Activated CD8-positive, alpha-beta T cell treated with anti-CD3 and anti-CD28 coated beads for 36 hours (primary cell): ENCODE results near the gene FOXO3B. TPM values are rescaled to one million over a fixed set of nuclear protein-coding genes. Genes with fewer than 3 reads are reported as not detected.
"Not testable (repeated sequence)": the region's sequence is repeated elsewhere in the genome, so short reads cannot be mapped to it uniquely, and the experiment has no call there.

Experiments used
- ATAC-seq: fragments of 200-7000 bp; cut with Tn5 transposase; one replicate; pipeline ENCODE4 v1.10.0; 2021; ENCODE audit warnings: mild to moderate bottlenecking, moderate library complexity
- CTCF ChIA-PET: fragments of 350-600 bp; sonication (Branson Sonifier 250); formaldehyde crosslinking; loops from one replicate; lab custom pipeline; 2021; ENCODE audit warnings: antibody characterized with exemption; lab: Charles Lee
- POLR2A ChIA-PET: fragments of 350-600 bp; sonication (Branson Sonifier 250); formaldehyde crosslinking; loops from one replicate; lab custom pipeline; 2021; ENCODE audit warnings: antibody characterized with exemption; lab: Charles Lee
- DNase-seq: peaks from one replicate; pipeline ENCODE4 v3.0.0-alpha.2; 2020
- H3K27ac Mint-ChIP-seq: one replicate; pipeline ENCODE4 v1.8.0; 2021; ENCODE audit warnings: mild to moderate bottlenecking, mixed read lengths
- H3K27me3 Mint-ChIP-seq: one replicate; pipeline ENCODE4 v1.8.0; 2021; ENCODE audit warnings: mixed read lengths
- H3K36me3 Mint-ChIP-seq: one replicate; pipeline ENCODE4 v1.8.0; 2021; ENCODE audit warnings: low read depth, mixed read lengths
- H3K4me1 Mint-ChIP-seq: one replicate; pipeline ENCODE4 v1.8.0; 2021; ENCODE audit warnings: low read depth, mixed read lengths
- H3K4me3 Mint-ChIP-seq: one replicate; pipeline ENCODE4 v1.8.0; 2021; ENCODE audit warnings: mild to moderate bottlenecking, moderate library complexity, mixed read lengths
- H3K9me3 Mint-ChIP-seq: one replicate; pipeline ENCODE4 v1.8.0; 2021; ENCODE audit warnings: mixed read lengths
- intact Hi-C: fragments of 100-400 bp; cut with micrococcal nuclease; formaldehyde crosslinking; loops from one replicate; pipeline ENCODE4 v1.10.0; 2022
- total RNA-seq, 2 experiments: library from RNA; stranded (reverse); gene quantifications; one replicate each; pipeline ENCODE4 v1.2.3, GENCODE V29; 2021

FOXO3B gene
- total RNA-seq, 2 experiments from 2014 or later = 7.2 to 7.5 TPM

DNA sequence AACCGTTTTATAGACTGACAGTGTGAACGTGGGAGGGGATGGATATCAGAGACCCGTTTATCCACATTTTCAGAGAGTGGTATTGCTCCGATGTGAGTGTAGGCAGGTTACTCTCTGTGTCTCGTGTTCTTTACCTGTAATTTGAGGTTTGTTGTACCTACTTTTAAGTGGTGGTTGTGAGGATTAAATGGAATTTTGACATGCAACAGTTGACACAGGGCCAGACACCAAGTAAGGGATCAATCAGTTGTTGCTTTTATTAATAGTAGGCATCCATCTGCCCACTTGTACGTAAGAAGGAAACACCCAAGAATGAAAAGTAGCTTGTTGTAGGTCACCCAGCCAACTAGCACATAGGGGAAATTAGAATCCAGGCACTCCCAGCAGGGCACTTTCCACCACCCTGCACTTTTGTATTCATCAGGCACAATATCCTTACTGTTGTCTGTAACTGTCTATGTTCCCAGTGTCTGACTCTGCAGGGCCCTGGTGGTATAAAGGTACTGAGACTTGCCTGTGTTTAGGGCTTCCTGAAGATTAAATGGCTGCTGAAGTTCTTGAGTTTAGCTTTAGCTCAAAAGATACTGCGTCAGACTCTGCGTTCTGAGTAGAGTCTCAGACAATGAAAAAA, 16.5 kb upstream of the FOXO3B start:
- peaks cover 14% of the 10 kb centered on the region for H3K4me1 Mint-ChIP-seq
- CTCF ChIA-PET = interaction anchor here (2.0 kb wide), 1 partner anchor 72 kb away, joined by 8 read pairs; no protein-coding TSS in a partner anchor
- peak overlapping the region; percentile 85 for H3K4me3 Mint-ChIP-seq
- H3K9me3 Mint-ChIP-seq, intact Hi-C loops, ATAC-seq, POLR2A ChIA-PET, H3K27me3 Mint-ChIP-seq, H3K36me3 Mint-ChIP-seq, DNase-seq: not testable (repeated sequence)
- H3K27ac Mint-ChIP-seq = peak overlapping the region; percentile 79

DNA sequence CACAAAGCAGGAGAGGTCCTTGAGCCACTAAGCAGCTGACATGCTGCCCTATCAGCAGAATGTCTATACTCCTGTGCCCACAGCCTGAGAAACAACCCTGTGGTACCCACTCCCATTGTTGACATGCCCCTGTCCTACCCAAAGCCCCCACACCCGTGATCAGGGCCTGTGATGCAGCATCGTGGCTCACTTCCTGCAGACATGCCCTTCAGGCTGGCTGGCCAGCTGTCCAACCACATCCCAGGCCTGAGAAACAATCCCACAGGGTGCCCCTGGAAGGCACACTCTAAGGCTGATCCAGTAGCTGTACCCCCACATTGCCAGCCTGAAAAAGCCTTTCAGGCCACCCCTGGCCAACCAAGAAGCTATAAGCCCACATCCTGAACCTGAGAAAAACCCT, 13.0 kb upstream of the FOXO3B start:
- CTCF ChIA-PET, H3K36me3 Mint-ChIP-seq, ATAC-seq, intact Hi-C loops, H3K9me3 Mint-ChIP-seq, DNase-seq, H3K27ac Mint-ChIP-seq, POLR2A ChIA-PET, H3K4me3 Mint-ChIP-seq, H3K27me3 Mint-ChIP-seq: not testable (repeated sequence)
- H3K4me1 Mint-ChIP-seq = peaks cover 14% of the 10 kb centered on the region

DNA sequence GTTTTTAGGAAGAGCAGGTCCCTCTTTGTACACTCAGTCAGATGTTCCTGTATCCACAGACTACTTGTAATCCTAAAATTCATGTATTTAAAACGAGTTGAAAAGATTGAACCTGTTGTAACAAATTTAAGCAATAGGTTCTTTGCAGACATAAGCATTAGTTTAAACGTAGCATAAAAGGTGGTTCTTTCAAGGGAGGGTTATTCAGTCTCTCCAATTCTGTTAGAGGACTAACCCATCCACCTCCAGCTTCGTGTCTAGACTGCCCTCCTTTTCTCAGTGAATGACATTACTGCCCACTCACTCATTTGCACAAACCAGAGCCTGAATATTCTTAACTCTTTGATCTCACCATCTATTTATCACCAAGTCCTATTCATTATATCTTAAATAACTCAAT, 554 bp upstream of the FOXO3B start:
- intact Hi-C loops, POLR2A ChIA-PET: not testable (repeated sequence)

DNA sequence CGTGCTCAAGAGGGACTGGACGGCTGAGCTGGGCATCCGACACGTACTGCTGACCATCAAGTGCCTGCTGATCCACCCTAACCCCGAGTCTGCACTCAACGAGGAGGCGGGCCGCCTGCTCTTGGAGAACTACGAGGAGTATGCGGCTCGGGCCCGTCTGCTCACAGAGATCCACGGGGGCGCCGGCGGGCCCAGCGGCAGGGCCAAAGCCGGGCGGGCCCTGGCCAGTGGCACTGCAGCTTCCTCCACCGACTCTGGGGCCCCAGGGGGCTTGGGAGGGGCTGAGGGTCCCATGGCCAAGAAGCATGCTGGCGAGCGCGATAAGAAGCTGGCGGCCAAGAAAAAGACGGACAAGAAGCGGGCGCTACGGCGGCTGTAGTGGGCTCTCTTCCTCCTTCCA, 4.7 kb downstream of the FOXO3B start:
- intact Hi-C loops, H3K27me3 Mint-ChIP-seq: not testable (repeated sequence)
- peaks cover 42% of the 10 kb centered on the region for H3K36me3 Mint-ChIP-seq

More for the DNA sequence above, 554 bp upstream of the FOXO3B start:
- not testable (repeated sequence) for ATAC-seq, DNase-seq, H3K9me3 Mint-ChIP-seq, H3K27me3 Mint-ChIP-seq
- peak overlapping the region; percentile 90 for H3K4me3 Mint-ChIP-seq
- CTCF ChIA-PET = interaction anchor here (0.6 kb wide), 1 partner anchor 57 kb away, joined by 3 read pairs; no protein-coding TSS in a partner anchor
- H3K36me3 Mint-ChIP-seq = peaks cover 17% of the 10 kb centered on the region
- H3K4me1 Mint-ChIP-seq = peaks cover 11% of the 10 kb centered on the region
- peak overlapping the region; percentile 88 for H3K27ac Mint-ChIP-seq

DNA sequence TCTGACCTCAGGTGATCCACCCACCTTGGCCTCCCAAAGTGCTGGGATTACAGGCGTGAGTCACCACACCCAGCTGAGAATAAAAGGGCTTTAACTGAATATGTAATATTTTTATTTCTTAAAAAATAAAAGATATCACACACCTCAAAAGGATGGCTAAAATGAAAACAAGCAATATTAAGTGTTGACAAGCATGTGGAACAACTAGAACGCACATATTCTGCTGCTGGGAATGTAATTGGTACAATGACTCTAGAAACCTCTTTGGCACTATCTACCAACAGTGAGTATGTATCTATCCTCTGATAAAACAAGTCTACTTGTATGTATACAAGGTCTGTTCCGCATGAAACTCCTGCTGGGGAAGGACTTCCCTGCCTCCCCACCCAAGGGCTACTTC, 5.2 kb downstream of the FOXO3B start:
- DNase-seq, H3K27me3 Mint-ChIP-seq, ATAC-seq, POLR2A ChIA-PET, H3K4me1 Mint-ChIP-seq, intact Hi-C loops, CTCF ChIA-PET, H3K27ac Mint-ChIP-seq, H3K4me3 Mint-ChIP-seq: not testable (repeated sequence)
- Mint-ChIP-seq H3K9me3 (peaks cover 11% of the 10 kb centered on the region), H3K36me3 (peaks cover 45% of the 10 kb centered on the region)

More for the DNA sequence above, 4.7 kb downstream of the FOXO3B start:
- H3K4me3 Mint-ChIP-seq, CTCF ChIA-PET, ATAC-seq, H3K4me1 Mint-ChIP-seq, DNase-seq, H3K27ac Mint-ChIP-seq, POLR2A ChIA-PET: not testable (repeated sequence)
- peaks cover 11% of the 10 kb centered on the region for H3K9me3 Mint-ChIP-seq

DNA sequence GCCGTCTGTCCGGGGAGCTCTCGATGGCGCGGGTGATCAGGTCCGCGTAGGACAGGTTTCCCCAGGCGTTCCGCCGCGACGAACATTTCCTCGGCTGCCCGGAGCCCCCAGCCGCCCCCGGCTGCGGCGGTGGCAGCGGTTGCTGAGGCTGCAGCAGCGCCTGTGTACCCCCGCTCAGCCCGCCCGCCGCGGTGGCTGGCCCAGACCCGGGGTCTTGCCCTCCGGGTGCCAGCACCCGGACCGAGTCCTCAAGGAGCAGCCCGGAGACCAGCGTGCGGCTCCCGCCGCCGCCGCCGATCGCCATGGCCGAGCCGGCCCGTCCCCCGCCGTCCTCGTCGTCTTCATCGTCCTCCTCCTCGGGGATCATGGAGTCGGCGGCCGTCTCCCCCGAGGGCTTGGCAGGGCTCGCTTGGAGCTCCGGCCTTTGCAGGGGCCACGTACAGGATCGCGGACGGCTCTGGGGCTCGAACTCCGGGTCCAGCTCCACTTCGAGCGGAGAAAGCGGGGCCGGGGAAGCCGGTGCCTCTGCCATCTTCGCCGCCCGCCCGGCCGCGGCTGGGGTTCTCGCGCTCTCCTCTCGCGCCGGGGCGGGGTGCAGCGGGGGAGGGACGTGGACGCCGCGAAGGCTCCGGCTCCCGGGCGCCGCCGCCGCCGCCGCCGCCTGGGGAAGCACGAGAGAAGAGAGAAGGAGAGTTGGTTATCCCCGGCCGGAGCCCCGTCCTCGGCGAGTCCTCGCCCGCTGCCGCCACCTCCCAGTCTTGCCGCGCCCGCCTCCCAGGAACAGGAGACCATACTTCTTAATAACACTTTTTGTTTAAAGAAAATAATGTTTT, 9.5 kb downstream of the FOXO3B start:
- H3K4me1 Mint-ChIP-seq, POLR2A ChIA-PET, CTCF ChIA-PET, H3K27ac Mint-ChIP-seq, ATAC-seq, H3K4me3 Mint-ChIP-seq, H3K27me3 Mint-ChIP-seq, intact Hi-C loops, DNase-seq: not testable (repeated sequence)
- peaks cover 62% of the 10 kb centered on the region for H3K36me3 Mint-ChIP-seq
- peaks cover 25% of the 10 kb centered on the region for H3K9me3 Mint-ChIP-seq

DNA sequence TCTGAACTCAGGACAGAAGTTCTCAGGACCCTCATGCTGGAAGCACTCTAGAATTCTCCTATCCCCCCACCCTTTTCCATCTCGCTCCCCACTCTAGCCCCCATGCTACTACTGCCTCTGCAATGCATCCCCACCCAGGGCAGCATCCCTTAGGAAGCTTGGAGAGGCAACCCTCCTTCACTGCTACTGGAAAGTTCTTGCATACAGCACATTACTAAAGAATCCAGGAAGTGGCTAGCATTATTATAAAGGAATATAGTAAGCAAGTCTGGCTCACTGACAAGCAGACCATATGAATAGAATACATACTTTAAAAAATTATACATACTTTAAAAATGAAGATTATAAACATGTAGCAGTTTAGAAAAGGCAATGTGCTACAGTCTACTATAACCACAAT, 13.5 kb downstream of the FOXO3B start:
- peaks cover 21% of the 10 kb centered on the region for H3K9me3 Mint-ChIP-seq
- DNase-seq, H3K27ac Mint-ChIP-seq, H3K27me3 Mint-ChIP-seq, H3K4me3 Mint-ChIP-seq, POLR2A ChIA-PET, H3K4me1 Mint-ChIP-seq, ATAC-seq, CTCF ChIA-PET, intact Hi-C loops: not testable (repeated sequence)
- peaks cover 45% of the 10 kb centered on the region for H3K36me3 Mint-ChIP-seq

DNA sequence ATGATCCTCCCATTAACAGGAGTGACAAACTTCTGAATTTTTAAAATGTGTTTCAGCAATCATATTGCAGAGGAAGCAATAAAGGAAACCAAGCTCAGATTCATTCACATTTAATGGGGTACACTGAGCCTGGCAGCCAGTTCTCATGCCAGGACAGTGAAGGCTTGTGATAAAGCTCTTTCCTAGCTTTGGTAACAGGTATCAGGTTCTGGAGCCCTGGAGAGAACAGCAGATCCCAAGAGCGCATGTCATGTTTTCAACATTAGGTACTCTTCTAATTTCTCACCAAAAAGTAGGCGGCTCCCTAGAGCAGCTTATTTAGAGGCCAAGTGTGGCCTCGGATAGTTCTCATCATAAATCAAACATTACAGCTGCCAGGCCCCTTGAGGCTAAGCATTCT, 14.6 kb downstream of the FOXO3B start:
- POLR2A ChIA-PET, H3K27ac Mint-ChIP-seq, CTCF ChIA-PET, intact Hi-C loops, H3K27me3 Mint-ChIP-seq, DNase-seq, H3K4me3 Mint-ChIP-seq, H3K4me1 Mint-ChIP-seq, ATAC-seq: not testable (repeated sequence)
- H3K9me3 Mint-ChIP-seq = peaks cover 27% of the 10 kb centered on the region
- peaks cover 48% of the 10 kb centered on the region for H3K36me3 Mint-ChIP-seq

DNA sequence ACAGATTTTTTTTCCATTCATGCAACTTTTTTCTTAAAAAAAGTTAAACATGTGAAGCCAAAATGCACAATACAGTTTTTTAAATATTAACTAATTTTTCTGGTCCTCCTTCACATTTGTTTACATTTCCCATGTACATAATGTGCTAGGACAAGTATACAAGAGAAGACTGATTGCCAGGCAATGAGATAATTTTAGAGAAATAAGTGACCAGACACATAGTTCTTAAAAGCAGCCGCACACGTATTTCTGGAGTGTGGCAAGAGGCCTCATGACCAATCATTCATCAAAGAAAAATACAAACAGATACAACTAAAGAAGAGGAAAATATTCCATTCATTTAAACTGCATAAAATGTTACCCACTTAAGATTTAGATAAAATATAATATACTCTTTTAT, 15.8 kb downstream of the FOXO3B start:
- ATAC-seq, H3K4me1 Mint-ChIP-seq, H3K27me3 Mint-ChIP-seq, CTCF ChIA-PET, H3K4me3 Mint-ChIP-seq, POLR2A ChIA-PET, DNase-seq, H3K27ac Mint-ChIP-seq, intact Hi-C loops: not testable (repeated sequence)
- peaks cover 44% of the 10 kb centered on the region for H3K36me3 Mint-ChIP-seq
- H3K9me3 Mint-ChIP-seq = peaks cover 32% of the 10 kb centered on the region

DNA sequence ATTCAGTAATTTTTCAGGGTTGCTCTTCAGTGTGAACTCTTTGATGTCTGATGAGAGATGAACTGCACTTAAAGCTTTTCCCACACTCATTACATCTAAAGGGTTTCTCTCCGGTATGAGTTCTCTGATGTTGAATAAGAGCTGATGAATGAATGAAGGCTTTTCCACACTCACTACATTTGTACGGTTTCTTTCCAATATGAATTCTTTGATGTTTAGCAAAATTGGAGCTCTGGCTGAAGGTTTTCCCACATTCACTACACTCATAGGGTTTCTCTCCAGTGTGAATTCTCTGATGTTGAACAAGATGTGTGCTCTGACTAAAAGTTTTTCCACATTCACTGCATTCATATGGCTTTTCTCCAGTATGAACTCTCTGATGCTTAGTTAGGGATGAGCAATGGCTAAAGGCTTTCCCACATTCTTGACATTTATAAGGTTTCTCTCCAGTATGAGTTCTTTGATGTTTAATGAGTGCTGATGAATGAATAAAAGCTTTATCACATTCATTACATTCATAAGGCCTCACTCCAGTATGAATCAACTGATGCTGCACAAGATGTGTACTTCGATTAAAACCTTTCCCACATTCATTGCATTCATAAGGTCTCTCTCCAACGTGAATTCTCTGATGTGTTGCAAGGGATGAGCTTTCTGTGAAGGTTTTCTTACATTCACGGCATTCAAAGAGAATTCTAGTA, 20.0 kb downstream of the FOXO3B start:
- intact Hi-C loops, H3K4me3 Mint-ChIP-seq, POLR2A ChIA-PET, CTCF ChIA-PET, H3K4me1 Mint-ChIP-seq, ATAC-seq, DNase-seq, H3K27me3 Mint-ChIP-seq, H3K27ac Mint-ChIP-seq: not testable (repeated sequence)
- peaks cover 23% of the 10 kb centered on the region for H3K9me3 Mint-ChIP-seq
- H3K36me3 Mint-ChIP-seq = peaks cover 11% of the 10 kb centered on the region

DNA sequence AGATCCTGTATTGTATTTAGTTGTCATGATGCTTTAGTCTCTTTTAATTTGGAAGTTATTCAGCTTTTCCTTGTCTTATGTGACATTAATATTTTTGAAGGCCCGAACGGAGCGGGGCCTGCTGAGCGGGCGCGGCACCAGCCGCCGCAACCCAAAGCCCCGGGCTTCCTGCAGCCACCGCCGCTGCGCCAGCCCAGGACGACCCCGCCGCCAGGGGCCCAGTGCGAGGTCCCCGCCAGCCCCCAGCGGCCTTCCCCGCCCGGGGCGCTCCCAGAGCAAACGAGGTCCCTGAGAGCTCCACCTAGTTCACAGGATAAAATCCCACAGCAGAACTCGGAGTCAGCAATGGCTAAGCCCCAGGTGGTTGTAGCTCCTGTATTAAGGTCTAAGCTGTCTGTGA, 32.0 kb downstream of the FOXO3B start:
- ATAC-seq = peak; percentile 42
- CTCF ChIA-PET = interaction anchor here (1.2 kb wide), 1 partner anchor 24 kb away, joined by 3 read pairs; no protein-coding TSS in a partner anchor
- intact Hi-C loops, H3K4me1 Mint-ChIP-seq, H3K4me3 Mint-ChIP-seq, H3K36me3 Mint-ChIP-seq, H3K9me3 Mint-ChIP-seq, DNase-seq, H3K27ac Mint-ChIP-seq, H3K27me3 Mint-ChIP-seq, POLR2A ChIA-PET: not testable (repeated sequence)
